ENCODE data around the gene FBLL1. TPM values are rescaled to one million over a fixed set of nuclear protein-coding genes. Genes with fewer than 3 reads are reported as not detected.

Gene FBLL1
- total RNA-seq, 6 experiments from 2014 or later, result not detected

DNA sequence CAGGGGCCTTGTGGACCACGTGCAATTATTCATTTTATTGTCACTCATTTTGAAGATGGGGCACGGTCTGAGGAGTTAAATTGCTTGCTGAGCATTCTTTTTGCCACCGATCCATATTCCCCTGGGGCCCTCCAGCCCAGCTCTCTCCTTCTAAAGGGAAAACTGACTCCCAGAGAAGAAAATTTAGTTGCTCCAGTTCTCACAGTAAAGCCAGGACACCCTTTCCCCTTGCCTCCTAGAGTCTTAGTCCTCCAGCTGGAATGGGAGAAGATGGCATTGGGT, 51.1 kb downstream of the FBLL1 start:
- no peak for DNase-seq

More for the DNA sequence above, 51.1 kb downstream of the FBLL1 start:
- Mint-ChIP-seq H3K4me1 (ENCODE audit: low read depth) (peaks cover 36% of the 10 kb centered on the region), H3K9me3 (peaks cover 5% of the 10 kb centered on the region; the same call in 1 of the 2 replicates), H3K4me3 (peak overlapping the region; percentile 93), H3K36me3 (ENCODE audit: low read depth) (0 out of 2 replicates have a peak, but pooled peaks cover 4% of the 10 kb centered on the region), H3K27ac (peak overlapping the region; percentile 96), H3K27me3 (ENCODE audit: insufficient read depth) (no peaks in the 10 kb centered on the region; the same call in none of the 2 replicates)
- TF ChIP-seq, protein P1, sequence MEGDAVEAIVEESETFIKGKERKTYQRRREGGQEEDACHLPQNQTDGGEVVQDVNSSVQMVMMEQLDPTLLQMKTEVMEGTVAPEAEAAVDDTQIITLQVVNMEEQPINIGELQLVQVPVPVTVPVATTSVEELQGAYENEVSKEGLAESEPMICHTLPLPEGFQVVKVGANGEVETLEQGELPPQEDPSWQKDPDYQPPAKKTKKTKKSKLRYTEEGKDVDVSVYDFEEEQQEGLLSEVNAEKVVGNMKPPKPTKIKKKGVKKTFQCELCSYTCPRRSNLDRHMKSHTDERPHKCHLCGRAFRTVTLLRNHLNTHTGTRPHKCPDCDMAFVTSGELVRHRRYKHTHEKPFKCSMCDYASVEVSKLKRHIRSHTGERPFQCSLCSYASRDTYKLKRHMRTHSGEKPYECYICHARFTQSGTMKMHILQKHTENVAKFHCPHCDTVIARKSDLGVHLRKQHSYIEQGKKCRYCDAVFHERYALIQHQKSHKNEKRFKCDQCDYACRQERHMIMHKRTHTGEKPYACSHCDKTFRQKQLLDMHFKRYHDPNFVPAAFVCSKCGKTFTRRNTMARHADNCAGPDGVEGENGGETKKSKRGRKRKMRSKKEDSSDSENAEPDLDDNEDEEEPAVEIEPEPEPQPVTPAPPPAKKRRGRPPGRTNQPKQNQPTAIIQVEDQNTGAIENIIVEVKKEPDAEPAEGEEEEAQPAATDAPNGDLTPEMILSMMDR (IDR thresholded peaks at IDR 0.05), result no peak

Small RNA genes within 50 kb of the gene (microRNA-seq; reads per million reads assigned to microRNA genes)
- not detected for gene MIR103A1
- gene MIR103B1, result not detected

Other genes starting within 250 kb of the FBLL1 start
- gene WWC1, start 237.7 kb upstream of the FBLL1 start, total RNA-seq (2021; fragmentation: NEBNext Ultra II Directional; extraction: Animal tissue kit (Norgen Biotek cat#: 25700)), result 1 to 10 TPM; 3.3 to 8.4 (median 7.2) TPM
- 100 to 1,000 TPM; 151 to 184 (median 168) TPM for gene RARS1, start 42.8 kb upstream of the FBLL1 start, total RNA-seq (2021; fragmentation: NEBNext Ultra II Directional; extraction: Animal tissue kit (Norgen Biotek cat#: 25700))
- gene PANK3, start 50.1 kb downstream of the FBLL1 start, total RNA-seq (2021; fragmentation: NEBNext Ultra II Directional; extraction: Animal tissue kit (Norgen Biotek cat#: 25700)), result 10 to 100 TPM; 29.3 to 44.7 (median 33.3) TPM